HG03354 (cell line): ENCODE results near the gene DEGS1.

Source experiments
- ATAC-seq: cut with Tn5 transposase; IDR thresholded peaks from one replicate; pipeline ENCODE4 v1.9.1; 2021; ENCODE audit warnings: mild to moderate bottlenecking; ENCODE audit not compliant: unreplicated experiment, poor library complexity, severe bottlenecking

DEGS1 gene

DNA sequence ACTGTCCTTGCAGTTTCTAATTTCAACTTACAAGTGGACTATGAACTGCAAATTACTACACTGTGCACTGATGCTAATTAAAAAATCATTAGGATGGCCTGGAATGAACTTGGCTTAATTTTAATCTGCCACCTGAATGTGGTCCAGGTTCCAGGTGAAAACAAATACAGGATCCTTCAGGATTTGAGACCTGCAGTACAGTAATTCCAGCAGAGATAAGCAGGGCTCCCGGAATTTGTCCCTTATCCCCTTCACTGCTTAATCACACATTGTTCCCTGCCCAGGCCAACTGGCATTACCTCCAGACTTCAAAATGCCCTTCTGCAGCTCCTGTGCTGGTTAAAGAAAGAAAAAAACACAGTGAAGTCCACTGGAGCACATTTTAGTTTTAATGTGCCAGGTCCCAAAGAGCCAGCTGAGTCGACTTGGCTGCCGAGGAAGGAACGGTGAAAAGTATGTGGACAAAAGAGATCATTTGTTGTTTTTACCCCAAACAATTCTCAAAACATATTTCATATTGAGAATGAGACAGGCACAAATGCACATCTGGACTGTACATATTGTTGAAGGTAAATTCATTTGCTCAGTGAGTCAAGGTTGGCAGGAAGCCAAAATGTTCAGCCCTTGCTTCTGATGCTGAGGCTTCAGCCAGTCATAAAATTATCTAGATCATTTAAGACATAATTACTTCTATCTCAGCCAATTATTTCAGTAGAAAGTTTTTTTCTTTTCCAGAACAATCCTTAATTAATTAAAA, 28.3 kb downstream of the DEGS1 start:
- no peak for ATAC-seq

DNA sequence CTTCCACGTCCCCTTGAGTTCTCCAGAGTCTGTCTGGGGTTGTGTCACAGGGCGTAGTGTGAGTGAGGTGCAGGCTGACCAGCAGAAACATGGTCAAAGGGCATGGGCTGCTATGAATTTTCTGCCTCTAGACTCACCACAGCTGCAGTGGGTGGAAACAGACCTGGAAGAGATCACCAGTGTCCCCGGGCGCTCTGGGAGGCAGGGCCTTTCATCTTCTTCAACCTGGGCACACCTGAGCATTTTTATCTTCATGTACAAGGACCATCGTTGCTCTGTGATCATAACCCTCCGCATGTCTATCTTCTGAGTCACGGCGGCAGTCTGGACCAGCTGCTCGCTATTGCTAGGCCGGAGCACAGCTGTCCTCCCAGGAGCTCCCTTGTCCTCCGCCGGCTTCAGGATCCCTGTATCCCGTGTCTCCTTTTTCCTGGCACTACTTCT, 29.6 kb downstream of the DEGS1 start:
- ATAC-seq = no peak

DNA sequence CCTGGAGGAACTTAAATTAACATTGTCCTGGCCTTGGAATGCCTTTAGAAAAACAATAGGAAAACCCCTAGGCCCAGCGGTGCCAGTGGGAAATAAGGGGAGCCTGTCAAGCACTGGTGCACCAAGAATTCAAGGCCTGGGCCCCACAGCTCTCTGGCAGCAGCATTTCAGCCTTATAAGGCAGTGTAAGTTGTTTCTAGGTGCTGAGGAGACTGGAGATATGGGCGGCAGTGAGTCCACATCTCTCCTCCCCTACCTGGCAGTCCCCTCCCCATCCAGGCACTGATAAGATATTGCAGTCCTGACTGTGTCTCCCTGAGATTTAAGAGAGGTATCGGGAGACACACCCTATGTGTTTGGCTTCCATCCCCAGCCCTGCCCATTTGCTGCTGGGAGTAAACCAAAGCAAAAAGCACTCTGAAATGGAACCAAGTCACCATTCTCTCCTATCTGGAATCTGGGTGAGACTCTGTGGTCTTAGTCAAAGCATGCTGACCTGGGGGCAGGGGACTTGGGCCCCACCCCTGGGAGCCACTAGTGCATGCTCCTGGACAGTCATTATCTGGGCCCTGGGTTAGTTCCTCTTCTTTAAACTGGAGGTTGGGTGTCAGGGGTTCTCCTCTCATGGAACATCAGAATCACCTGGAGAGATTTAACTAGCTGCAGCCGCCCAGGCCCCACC, 30.5 kb downstream of the DEGS1 start:
- ATAC-seq = no peak

DNA sequence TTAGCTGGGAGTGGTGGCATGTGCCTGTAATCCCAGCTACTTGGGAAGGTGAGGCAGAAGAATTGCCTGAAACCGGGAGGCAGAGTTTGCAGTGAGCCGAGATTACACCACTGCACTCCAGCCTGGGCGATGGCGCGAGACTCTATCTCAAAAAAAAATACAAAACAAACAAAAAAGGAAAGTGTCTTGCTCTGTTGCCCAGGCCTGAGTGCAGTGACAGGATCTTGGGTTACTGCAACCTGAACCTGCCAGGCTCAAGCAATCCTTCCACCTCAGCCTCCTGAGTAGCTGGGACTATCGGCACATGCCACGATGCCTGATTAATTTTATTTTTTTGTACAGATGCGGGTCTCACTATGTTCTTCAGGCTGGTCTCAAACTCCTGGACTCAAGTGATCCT, 33.3 kb downstream of the DEGS1 start:
- no peak for ATAC-seq

DNA sequence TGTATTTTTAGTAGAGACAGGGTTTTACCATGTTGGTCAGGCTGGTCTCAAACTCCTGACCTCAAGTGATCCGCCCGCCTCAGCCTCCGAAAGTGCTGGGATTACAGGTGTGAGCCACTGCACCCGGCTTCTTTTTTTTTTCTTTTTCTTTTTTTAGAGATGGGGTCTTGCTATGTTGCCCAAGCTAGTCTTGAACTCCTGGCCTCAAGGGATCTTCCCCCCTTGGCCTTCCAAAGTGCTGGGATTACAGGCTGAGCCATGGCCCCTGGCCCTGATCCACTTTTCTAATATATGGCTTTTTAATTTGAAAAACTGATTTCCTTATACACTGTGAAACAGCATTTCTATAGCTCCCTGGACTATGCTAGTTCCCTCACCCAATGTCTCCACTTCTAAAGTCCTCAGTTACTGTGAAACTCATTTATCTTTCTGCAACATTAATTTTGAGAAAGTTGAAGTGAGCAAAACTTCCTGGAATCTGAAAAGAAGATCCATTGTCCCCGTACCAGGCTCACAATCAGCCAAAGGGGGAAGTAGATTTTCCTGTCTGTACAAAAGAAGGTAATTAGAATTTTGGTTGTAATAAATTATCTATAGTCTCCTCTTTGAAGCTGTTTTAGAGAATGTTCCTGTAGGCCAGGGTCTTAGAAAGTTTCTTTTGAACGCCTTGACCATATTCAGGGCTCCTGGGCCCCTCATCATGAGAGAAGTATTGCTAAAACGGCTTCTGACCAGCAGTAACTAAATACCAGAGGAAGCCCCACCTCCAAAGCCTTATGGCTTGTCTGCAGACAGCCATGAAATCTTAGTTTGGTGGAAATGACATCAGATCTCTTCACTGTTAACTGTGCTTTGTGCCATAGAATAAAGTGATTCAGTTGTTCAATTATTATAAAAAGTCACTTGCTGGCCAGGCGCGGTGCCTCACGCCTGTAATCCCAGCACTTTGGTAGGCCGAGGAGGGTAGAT, 34.9 kb downstream of the DEGS1 start:
- no peak for ATAC-seq

DNA sequence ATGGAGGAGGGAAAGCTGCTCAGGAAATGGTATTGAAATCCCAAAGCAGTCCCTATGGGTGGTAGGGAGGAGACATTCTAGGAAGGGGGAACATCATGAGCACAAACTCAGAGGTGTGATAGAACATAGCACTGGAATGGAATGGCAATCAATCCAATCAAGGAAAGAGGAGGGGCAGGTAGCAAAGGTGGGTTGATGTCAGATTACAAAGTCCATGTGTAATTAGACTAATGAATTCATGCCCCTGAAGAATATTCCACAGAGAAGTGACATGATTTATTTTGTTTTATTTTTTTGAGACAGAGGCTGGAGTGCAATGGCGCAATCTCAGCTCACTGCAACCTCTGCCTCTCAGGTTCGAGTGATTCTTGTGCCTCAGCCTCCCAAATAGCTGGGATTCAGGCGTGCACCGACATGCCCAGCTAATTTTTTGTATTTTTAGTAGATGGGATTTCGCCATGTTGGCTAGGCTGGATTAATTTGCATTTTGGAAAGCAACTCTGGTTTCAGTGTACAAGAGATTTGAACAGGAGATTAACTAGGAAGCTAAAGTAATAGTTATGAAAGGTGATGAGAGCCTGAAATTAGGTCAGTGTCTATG, 36.1 kb downstream of the DEGS1 start:
- ATAC-seq = no peak

DNA sequence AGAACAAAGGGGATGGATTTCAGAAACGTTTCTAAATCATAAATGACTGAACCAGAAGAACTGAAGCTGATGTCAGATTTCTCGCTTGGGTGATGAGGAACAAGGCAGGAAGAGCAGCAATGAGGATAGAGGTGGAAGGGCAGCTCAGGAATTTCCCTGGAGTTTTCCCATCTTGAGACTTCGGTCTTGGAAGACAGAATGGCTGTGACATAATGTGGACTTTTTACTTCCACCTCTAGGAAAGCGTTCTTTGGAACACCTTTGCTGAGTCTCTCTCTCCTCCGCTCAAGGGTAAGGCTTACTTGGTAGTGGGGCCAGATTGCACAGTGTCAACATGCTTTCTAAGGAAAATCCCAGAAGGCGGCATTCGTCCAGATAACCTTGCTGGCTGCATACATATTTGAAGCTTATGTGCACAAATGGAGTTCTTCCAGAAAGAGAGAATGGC, 36.6 kb downstream of the DEGS1 start:
- ATAC-seq = no peak

DNA sequence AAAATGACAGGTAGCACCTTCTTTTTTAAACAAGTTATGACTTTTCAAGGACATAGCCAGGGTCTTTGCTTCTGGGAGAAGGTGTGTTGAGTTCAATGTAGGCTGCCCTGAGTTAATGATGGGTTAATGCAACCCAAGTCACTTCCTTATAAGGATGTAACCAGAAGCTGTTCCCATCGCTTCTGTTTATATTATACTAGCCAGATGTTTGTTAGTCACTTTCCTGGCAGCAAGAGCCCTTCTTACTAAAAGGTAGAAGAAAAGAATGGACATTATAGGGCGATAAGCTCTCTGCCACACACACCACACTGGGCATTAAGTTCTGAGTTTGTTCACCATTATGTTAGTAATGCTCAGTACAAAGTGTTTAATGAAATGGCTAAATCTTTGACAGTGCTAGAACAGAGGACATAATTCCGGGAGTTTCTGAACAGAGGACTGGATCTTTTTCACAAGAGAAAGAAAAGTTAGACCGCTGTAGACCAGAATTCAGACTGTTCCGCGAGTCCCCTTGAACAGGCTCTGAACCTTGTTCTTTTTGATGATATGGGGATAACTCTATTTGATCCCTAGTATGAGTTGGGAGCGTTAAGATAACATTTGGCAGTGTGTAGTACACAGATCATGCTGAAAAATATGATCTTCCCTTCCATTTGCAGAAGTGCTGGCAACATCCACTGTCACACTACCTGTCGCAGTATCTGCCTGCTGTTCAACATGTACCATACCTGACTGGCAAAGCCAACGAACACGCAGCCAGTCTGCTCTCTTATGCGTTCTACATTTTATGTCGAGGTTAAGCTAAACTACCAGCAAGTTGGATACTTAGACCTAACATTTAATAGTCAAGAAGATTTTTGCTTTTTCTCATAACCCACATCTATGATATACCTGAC, 41.0 kb downstream of the DEGS1 start:
- ATAC-seq = no peak

DNA sequence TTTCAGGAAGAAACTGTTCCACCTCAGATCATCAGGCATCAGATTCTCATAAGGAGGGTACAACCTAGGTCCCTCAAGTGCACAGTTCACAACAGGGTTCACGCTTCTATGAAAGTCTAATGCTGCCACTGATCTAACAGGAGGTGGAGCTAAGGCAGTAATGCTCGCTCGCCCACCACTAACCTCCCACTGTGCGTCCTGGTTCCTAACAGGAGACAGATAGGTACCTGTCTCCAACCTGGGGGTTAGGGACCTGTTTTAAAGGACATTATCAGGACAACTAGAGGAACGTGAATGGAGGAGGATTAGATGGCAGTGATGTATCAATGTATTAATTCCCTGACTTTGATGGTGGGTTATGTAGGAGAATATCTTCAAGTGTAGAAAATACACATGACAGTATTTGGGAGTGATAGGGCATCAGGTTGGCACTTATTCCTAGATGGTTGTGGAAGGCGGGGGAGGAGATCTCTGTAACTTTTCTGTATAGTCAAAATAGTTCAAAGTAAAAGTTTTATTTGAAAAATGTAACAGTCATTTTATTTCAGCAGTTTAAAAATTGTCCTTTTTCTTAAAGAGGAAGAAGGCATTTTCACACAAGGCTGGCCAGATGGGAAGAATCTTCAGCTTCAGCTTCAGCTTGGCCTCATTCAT, 43.9 kb downstream of the DEGS1 start:
- ATAC-seq = no peak

DNA sequence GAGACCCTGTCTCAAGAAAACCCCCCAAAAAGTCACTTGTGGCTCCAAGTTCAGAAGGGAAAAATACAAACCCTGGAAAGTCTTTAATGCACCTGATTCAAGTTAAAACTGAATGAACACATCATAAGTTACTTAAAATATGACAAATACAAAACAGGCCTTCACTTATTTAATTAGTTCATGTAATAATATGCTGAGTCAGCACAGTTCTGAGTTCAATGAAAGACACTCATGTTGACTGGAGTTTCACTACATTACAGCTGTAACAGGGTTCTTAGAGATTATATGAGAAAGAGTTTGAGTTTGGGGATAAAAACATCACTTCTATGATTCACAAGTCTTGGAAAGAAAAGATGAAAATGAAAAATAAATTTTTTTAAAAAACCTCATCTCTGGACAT, 51.0 kb downstream of the DEGS1 start:
- ATAC-seq = no peak

DNA sequence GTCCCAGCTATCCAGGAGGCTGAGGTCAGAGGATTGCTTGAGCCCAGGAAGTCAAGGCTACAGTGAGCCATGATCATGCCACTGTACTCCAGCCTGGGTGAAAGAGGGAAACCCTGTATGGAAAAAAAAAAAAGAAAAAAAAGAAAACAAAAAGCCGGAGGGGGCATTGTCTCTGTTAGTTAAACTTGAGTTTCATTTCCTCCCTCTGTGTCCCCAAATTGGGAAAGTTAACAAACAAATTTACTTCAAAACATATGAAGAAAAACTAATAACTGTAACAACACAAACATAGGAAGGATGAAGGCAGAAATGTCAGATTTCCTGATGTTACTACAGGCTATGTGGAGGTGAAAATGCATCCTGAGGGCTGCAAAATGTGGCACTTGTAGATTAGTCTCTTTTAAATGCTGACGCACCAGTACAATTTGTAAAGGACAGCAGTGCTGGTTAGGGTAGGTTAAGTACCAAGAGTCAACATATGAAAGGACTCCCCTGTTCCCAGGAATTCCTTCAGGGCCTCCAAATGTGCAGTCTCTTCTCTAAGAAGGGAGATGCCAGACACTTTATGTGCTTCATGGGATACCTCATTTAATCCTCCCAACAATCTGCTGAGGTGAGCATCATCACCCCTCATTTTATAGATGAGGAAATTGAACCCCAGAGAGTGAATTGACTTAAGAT, 52.9 kb downstream of the DEGS1 start:
- ATAC-seq = no peak

DNA sequence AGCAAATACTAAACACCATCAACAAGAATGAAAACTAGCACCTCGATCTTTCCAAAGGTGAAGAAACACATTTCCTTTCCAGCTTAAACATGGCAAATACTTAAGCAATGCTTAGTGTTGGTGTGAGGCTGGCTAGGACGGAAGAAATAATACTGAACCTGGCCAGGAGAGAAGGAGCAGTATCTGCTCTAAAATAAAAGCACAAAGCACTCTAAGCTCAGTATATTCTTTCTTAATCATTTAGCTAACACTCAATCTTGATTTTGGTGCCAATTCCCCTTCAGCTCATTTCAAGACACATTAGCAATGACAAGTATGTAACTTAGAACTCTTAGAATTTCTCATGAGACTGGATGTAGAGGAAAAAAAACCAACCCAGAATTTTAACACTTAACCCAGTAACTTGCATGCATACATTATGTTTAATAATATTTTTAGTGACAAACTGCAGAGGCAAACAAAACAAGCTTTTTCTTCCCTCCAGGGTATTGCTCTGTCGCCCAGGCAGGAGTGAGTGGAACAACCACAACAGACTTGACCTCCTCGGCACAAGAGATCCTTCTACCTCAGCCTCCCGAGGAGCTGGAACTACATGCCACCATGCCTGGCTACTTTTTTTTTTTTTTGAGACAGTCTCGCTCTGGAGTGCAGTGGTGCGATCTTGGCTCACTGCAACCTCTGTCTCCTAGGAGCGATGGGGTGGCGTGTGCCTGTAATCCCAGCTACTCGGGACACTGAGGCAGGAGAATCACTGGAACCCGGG, 54.3 kb downstream of the DEGS1 start:
- no peak for ATAC-seq

DNA sequence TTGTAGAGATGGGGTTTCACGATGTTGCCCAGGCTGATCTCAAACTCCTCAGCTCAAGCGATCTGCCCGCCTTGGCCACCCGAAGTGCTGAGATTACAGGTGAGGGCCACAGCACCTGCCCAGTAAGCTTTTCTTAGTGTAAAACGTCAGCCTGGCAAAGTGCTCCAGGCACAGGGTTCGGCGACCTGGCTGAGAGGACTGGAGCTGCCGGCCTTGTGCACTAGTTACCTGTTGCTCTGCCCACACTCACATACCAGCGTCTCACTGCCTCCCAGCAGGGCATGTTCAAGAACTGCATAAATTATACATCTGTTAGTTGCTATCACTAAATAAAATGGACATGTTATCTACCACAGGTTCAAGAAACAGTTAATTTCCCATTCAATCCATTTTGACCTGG, 55.2 kb downstream of the DEGS1 start:
- ATAC-seq = no peak

DNA sequence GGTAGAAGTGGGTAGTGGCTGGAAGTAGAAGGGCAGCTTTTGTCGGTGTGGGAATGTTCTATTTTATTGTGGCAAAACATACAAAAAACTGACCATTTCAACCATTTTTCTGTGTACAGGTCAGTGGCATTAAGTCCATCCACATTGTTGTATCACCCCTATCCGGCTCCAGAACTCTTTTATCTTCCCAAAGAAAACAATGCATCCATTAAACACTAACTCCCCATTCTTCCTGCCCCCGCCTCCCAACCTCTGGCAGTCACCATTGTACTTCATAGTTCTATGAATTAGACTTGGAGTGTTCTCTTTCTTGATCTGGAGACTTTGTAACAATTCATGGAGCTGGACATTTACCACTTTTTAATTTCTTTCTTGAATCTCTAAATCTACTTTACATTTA, 55.7 kb downstream of the DEGS1 start:
- no peak for ATAC-seq
